K562 (cell line): ENCODE data around the gene SLAMF9. TPM values are rescaled to one million over a fixed set of nuclear protein-coding genes. Genes with fewer than 3 reads are reported as not detected.

Experiments used
- ATAC-seq: fragments of 200-7000 bp; cut with Tn5 transposase; 3 replicates; pipeline ENCODE4 v1.9.1; 2020; ENCODE audit warnings: moderate library complexity
- BruUV-seq: library from RNA; stranded (reverse); fragments of 400-500 nt; replicated peaks from 2 replicates; lab custom pipeline; 2021; lab: Mats Ljungman, UMichigan
- CTCF ChIA-PET: fragments of 300-600 bp; formaldehyde crosslinking; extraction: SDS; loops from one replicate; lab custom pipeline; 2021; ENCODE audit warnings: low intra/inter-chr PET ratio; lab: Yijun Ruan, JAX
- POLR2A ChIA-PET: fragments of 300-600, 350-650 bp; sonication (Branson Sonifier 250); formaldehyde crosslinking; extraction: SDS; loops from one replicate; lab custom pipeline; 2021; ENCODE audit warnings: antibody characterized with exemption, inconsistent platforms; lab: Yijun Ruan, JAX
- DNase-seq, 4 experiments: peaks; one replicate each; pipeline versions ENCODE4 v3.0.0 to v3.0.0-alpha.2; 2011 to 2018; ENCODE audit warnings: low spot score in 3 of 4, mixed read lengths in 3 of 4; ENCODE audit errors: extremely low read depth in 1 of 4
- FAIRE-seq: peaks from 2 replicates; lab custom pipeline; 2011; peaks lifted over from hg19 to GRCh38; lab: Jason Lieb, UNC
- H2AFZ ChIP-seq: 2 replicates; pipeline ENCODE4 v1.6.0; 2011; ENCODE audit warnings: low read depth, low read length, control low read depth, inconsistent platforms
- H3K27ac ChIP-seq: fragments of 200-600 bp; 3 replicates; pipeline ENCODE4 v1.8.0; 2011; ENCODE audit warnings: low read depth, mild to moderate bottlenecking, control low read depth, inconsistent platforms, low read length, moderate library complexity, mixed read lengths; ENCODE audit errors: extremely low read depth
- H3K27me3 ChIP-seq, 2 experiments: fragments of 300-600 bp in 1 of 2; 2 replicates in 1 of 2; 3 replicates in 1 of 2; pipeline versions ENCODE4 v1.6.0 to v1.8.0; 2011; ENCODE audit warnings: inconsistent platforms in 2 of 2, low read length in 2 of 2, mild to moderate bottlenecking in 1 of 2, mixed read lengths in 1 of 2, moderate library complexity in 1 of 2; ENCODE audit not compliant: control insufficient read depth in 2 of 2, insufficient read depth in 2 of 2
- H3K36me3 ChIP-seq: fragments of 300-600 bp; 3 replicates; pipeline ENCODE4 v1.8.0; 2011; ENCODE audit warnings: mild to moderate bottlenecking, low read length, inconsistent platforms; ENCODE audit not compliant: control insufficient read depth, insufficient read depth
- H3K4me1 ChIP-seq, 2 experiments: fragments of 200-600 bp in 1 of 2; replicated peaks in 1 of 2; 2 replicates in 1 of 2; 3 replicates in 1 of 2; pipeline versions ENCODE4 v1.5.1 to v1.8.0; 2011; ENCODE audit warnings: inconsistent platforms in 2 of 2, low read length in 2 of 2, mild to moderate bottlenecking in 1 of 2, mixed read lengths in 1 of 2, moderate library complexity in 1 of 2; ENCODE audit not compliant: control insufficient read depth in 2 of 2, insufficient read depth in 2 of 2
- H3K4me2 ChIP-seq: 2 replicates; pipeline ENCODE4 v1.6.1; 2011; ENCODE audit warnings: low read length, control low read depth, inconsistent platforms, mixed read lengths; ENCODE audit not compliant: insufficient read depth
- H3K4me3 ChIP-seq: fragments of 200-600 bp; sonication (generic), shearing (Covaris generic); 2 replicates; pipeline ENCODE4 v1.5.1; 2016; ENCODE audit warnings: control low read depth, inconsistent platforms
- H3K79me2 ChIP-seq: fragments of 200-600 bp; 3 replicates; pipeline ENCODE4 v1.8.0; 2011; ENCODE audit warnings: low read length, inconsistent platforms; ENCODE audit not compliant: control insufficient read depth, insufficient read depth
- H3K9ac ChIP-seq, 2 experiments: 2 replicates each; pipeline versions ENCODE4 v1.6.0 to v1.6.1; 2011; ENCODE audit warnings: low read depth in 2 of 2, low read length in 2 of 2, control low read depth in 1 of 2, inconsistent platforms in 1 of 2, mild to moderate bottlenecking in 1 of 2, mixed read lengths in 1 of 2; ENCODE audit not compliant: insufficient read depth in 1 of 2
- H3K9me1 ChIP-seq: one replicate; pipeline ENCODE4 v1.6.0; 2011; ENCODE audit warnings: inconsistent platforms, mild to moderate bottlenecking, low read length, moderate library complexity; ENCODE audit not compliant: control insufficient read depth, insufficient read depth
- H3K9me3 ChIP-seq: replicated peaks from 2 replicates; pipeline ENCODE4 v1.5.1; 2011; ENCODE audit warnings: low read depth, low read length, inconsistent platforms; ENCODE audit not compliant: control insufficient read depth, insufficient read depth
- H4K20me1 ChIP-seq: replicated peaks from 2 replicates; pipeline ENCODE4 v1.6.1; 2011; ENCODE audit warnings: low read length, inconsistent platforms, mixed read lengths; ENCODE audit not compliant: control insufficient read depth, insufficient read depth
- CHCHD3 ChIP-seq: fragments of 250-450 bp; sonication (Bioruptor Pico); IDR thresholded peaks from 2 replicates; pipeline ENCODE4 v2.1.2; 2022; ENCODE audit warnings: mild to moderate bottlenecking
- GABPA ChIP-seq: fragments of 200-800 bp; sonication (Bioruptor generic); conservative IDR thresholded peaks from 2 replicates; pipeline ENCODE4 v1.6.1; 2016; ENCODE audit warnings: low read depth, missing genetic modification characterization, missing compliant biosample characterization
- LEF1 ChIP-seq: fragments of 450-650 bp; IDR thresholded peaks from 2 replicates; pipeline ENCODE4 v1.6.1; 2016; ENCODE audit warnings: mild to moderate bottlenecking
- PTTG1 ChIP-seq: fragments of 450-650 bp; IDR thresholded peaks from 2 replicates; pipeline ENCODE4 v1.6.1; 2016; ENCODE audit warnings: low read depth, mild to moderate bottlenecking, missing genetic modification characterization, missing compliant biosample characterization
- RFX1 ChIP-seq: fragments of 450-650 bp; IDR thresholded peaks from 2 replicates; pipeline ENCODE4 v1.6.1; 2016; ENCODE audit warnings: mild to moderate bottlenecking, moderate library complexity
- TEAD4 ChIP-seq, 2 experiments: sonication (generic) in 1 of 2; formaldehyde crosslinking in 1 of 2; IDR thresholded peaks; 2 replicates each; pipeline versions ENCODE4 v1.6.1 to v1.8.0; 2012 to 2022; ENCODE audit warnings: borderline replicate concordance in 1 of 2, inconsistent platforms in 1 of 2, low read length in 1 of 2, mild to moderate bottlenecking in 1 of 2, missing genetic modification reagents in 1 of 2
- WGBS: fragments of 100-300 bp; shearing (Covaris generic); methylation state at CpG from one replicate; pipeline ENCODE4 v1.1.6; 2016; ENCODE audit warnings: low coverage, mixed read lengths; ENCODE audit not compliant: insufficient coverage; ENCODE audit errors: missing lambda C conversion rate; 5-methylcytosine and 5-hydroxymethylcytosine counted together
- in situ Hi-C: fragments of 300-500 bp; cut with MboI; formaldehyde crosslinking; loops from 4 replicates; pipeline ENCODE4 v1.15.0; 2018; ENCODE audit warnings: inconsistent platforms, mixed read lengths
- intact Hi-C: fragments of 100-400 bp; cut with micrococcal nuclease; formaldehyde crosslinking; loops from 2 replicates; pipeline ENCODE4 v1.14.2; 2022
- polyA plus RNA-seq, 8 experiments: library from polyadenylated mRNA; depleted of rRNA in 4 of 8; stranded (reverse) in 5 of 8; unstranded in 3 of 8; fragments of >200 nt; fragmentation: Nextera tagmentation in 2 of 8; fragmentation: Illumina TruSeq in 1 of 8; extraction: Ambion mirVana in 2 of 8; extraction: Trizol in 1 of 8; gene quantifications; 2 replicates each; pipeline versions ENCODE4 v1.2.1 to v1.2.3, GENCODE V29; 2011 to 2014; ENCODE audit warnings: inconsistent platforms in 1 of 8, missing spikeins in 1 of 8
- total RNA-seq, 7 experiments: library from RNA; depleted of rRNA in 6 of 7; stranded (reverse); fragments of >200 nt in 6 of 7; fragmentation: Illumina TruSeq in 2 of 7; extraction: Trizol in 2 of 7; gene quantifications; 2 replicates each; pipeline versions ENCODE4 v1.2.1 to v1.2.3, GENCODE V29; 2011 to 2021; ENCODE audit warnings: low replicate concordance in 1 of 7
- TF ChIP-seq, protein P1 (sequence below): fragments of 450-650 bp; formaldehyde crosslinking; IDR thresholded peaks from 2 replicates; pipeline ENCODE4 v1.4.0; 2022; ENCODE audit warnings: missing genetic modification characterization
- TF ChIP-seq, protein P2 (sequence below): fragments of 250-450 bp; sonication (Bioruptor Pico); IDR thresholded peaks from 2 replicates; pipeline ENCODE4 v1.5.0; 2021; ENCODE audit warnings: mild to moderate bottlenecking, moderate library complexity
- TF ChIP-seq, protein P3 (sequence below): sonication (generic); formaldehyde crosslinking; IDR thresholded peaks from 2 replicates; pipeline ENCODE4 v1.9.0; 2022; ENCODE audit warnings: mild to moderate bottlenecking, missing genetic modification reagents

The SLAMF9 gene
- total and polyA plus RNA-seq, 9 of the 15 experiments (the other 6 are each of a cell fraction or from before 2014, with no cell fraction given) = 0.13 to 0.21 TPM; not detected in 7

DNA sequence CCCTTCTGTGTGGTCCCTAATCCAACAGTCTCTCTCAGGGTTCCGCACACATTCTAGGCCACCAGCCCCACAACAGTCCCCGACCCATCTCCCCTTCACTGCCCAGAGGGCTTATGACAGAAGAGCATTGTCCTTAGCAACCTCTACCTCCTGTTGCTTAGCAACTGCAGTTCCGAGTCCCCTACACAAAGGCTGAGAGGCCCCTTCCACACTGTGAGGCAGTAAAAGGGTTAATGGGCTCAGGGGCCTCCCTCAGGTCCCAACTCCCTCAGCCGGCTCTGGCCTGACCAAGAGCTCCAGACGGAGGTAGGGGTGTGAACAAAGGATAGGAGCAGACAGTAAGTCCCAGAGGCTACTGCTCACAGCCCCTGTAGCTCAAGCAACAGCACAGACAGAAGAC lies 12.9 kb downstream of the SLAMF9 start:
- no peaks in the 10 kb centered on the region for H3K79me2 ChIP-seq
- no peaks in the 10 kb centered on the region for H3K9me3 ChIP-seq
- DNase-seq = no peak
- TF ChIP-seq TEAD4 (IDR thresholded peaks at IDR 0.05; ENCODE audit: low read length) = no peak
- no peak for TF ChIP-seq TEAD4 (CRISPR knock-in tag; IDR thresholded peaks at IDR 0.05; ENCODE audit: borderline replicate concordance)
- TF ChIP-seq RFX1 = peak; percentile 81
- intact Hi-C loops = no loop called here
- POLR2A ChIA-PET = interaction anchor here (0.6 to 1.2 kb wide), 2 partner anchors 18 to 122 kb away, joined by 3 to 4 read pairs; no protein-coding TSS in a partner anchor
- no peak overlapping the region for H3K4me3 ChIP-seq
- H3K36me3 ChIP-seq = no peaks in the 10 kb centered on the region
- H3K4me2 ChIP-seq = no peak overlapping the region
- no peak overlapping the region for H3K9ac ChIP-seq
- H2AFZ ChIP-seq = no peak overlapping the region
- CTCF ChIA-PET = no interaction called here
- no peak for FAIRE-seq
- peaks cover 7% of the 10 kb centered on the region; the same call in 1 of the 2 replicates for H4K20me1 ChIP-seq
- 32% methylated on average over 5 of the region's 5 CpGs for WGBS
- H3K27me3 ChIP-seq = peaks cover 2 to 42% of the 10 kb centered on the region in 2 experiments
- peaks cover 7 to 26% of the 10 kb centered on the region in 2 experiments; a peak in 4 of 5 replicates for H3K4me1 ChIP-seq
- ATAC-seq = no peak
- no peaks in the 10 kb centered on the region for H3K9me1 ChIP-seq
- in situ Hi-C loops = no loop called here
- no peak overlapping the region for H3K27ac ChIP-seq
- BruUV-seq = no TSS peak

DNA sequence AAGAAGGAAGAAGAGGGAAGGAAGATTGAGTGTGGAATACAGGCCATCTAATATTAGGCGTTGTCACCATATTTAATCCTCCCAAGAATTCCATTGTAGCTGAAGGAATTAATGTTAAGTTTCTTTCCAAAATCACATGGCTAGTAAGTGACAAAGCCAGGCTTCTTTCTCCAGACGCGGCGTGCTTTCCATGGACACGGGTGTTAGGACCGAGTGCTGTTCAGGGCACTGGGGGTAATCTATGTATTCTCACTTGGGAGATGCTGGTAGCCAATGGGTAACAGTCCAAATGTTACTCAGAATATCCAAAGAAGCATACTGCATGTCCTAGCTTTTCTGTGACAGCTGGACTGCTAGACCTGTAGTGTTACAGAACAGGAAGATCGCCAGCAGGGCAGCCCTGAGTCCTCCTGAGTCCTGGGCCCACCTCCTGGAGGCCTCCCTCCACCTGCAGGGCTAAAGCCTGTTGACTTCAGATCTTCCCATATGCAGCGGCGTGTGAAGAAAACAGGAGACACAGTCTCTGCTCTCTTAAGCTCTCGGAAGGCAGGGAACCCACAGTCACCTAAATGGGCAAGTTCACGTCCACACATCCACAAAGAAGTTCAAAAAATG lies 13.9 kb downstream of the SLAMF9 start:
- no peak overlapping the region for H2AFZ ChIP-seq
- no peaks in the 10 kb centered on the region for H3K36me3 ChIP-seq
- BruUV-seq = no TSS peak
- peaks cover 7% of the 10 kb centered on the region; the same call in 1 of the 2 replicates for H4K20me1 ChIP-seq
- H3K27me3 ChIP-seq = peaks cover 3 to 52% of the 10 kb centered on the region in 2 experiments
- no peak overlapping the region for H3K4me2 ChIP-seq
- no peak overlapping the region for H3K27ac ChIP-seq
- H3K4me3 ChIP-seq = no peak overlapping the region
- H3K9me1 ChIP-seq = no peaks in the 10 kb centered on the region
- in situ Hi-C loops = no loop called here
- ChIA-PET CTCF (interaction anchor here (6.5 kb wide), 1 partner anchor 66 kb away, joined by 75 read pairs; no protein-coding TSS in a partner anchor), POLR2A (interaction anchor here (1.1 to 1.2 kb wide), 2 partner anchors 17 to 103 kb away, joined by 3 to 4 read pairs; no protein-coding TSS in a partner anchor)
- H3K79me2 ChIP-seq = no peaks in the 10 kb centered on the region
- 37% methylated on average over 10 of the region's 11 CpGs for WGBS
- peaks cover 4 to 17% of the 10 kb centered on the region in 2 experiments; a peak in 4 of 5 replicates for H3K4me1 ChIP-seq
- no peak overlapping the region for H3K9ac ChIP-seq
- ATAC-seq (no peak), FAIRE-seq (no peak), DNase-seq (no peak)
- no peaks in the 10 kb centered on the region for H3K9me3 ChIP-seq
- intact Hi-C loops = no loop called here
- TF ChIP-seq, protein P1, sequence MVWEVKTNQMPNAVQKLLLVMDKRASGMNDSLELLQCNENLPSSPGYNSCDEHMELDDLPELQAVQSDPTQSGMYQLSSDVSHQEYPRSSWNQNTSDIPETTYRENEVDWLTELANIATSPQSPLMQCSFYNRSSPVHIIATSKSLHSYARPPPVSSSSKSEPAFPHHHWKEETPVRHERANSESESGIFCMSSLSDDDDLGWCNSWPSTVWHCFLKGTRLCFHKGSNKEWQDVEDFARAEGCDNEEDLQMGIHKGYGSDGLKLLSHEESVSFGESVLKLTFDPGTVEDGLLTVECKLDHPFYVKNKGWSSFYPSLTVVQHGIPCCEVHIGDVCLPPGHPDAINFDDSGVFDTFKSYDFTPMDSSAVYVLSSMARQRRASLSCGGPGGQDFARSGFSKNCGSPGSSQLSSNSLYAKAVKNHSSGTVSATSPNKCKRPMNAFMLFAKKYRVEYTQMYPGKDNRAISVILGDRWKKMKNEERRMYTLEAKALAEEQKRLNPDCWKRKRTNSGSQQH (CRISPR knock-in tag) = no peak
- TF ChIP-seq CHCHD3 (CRISPR knock-in tag) (no peak), GABPA (tag) (no peak), PTTG1 (tag) (no peak), LEF1 (no peak)
- TF ChIP-seq, protein P2, sequence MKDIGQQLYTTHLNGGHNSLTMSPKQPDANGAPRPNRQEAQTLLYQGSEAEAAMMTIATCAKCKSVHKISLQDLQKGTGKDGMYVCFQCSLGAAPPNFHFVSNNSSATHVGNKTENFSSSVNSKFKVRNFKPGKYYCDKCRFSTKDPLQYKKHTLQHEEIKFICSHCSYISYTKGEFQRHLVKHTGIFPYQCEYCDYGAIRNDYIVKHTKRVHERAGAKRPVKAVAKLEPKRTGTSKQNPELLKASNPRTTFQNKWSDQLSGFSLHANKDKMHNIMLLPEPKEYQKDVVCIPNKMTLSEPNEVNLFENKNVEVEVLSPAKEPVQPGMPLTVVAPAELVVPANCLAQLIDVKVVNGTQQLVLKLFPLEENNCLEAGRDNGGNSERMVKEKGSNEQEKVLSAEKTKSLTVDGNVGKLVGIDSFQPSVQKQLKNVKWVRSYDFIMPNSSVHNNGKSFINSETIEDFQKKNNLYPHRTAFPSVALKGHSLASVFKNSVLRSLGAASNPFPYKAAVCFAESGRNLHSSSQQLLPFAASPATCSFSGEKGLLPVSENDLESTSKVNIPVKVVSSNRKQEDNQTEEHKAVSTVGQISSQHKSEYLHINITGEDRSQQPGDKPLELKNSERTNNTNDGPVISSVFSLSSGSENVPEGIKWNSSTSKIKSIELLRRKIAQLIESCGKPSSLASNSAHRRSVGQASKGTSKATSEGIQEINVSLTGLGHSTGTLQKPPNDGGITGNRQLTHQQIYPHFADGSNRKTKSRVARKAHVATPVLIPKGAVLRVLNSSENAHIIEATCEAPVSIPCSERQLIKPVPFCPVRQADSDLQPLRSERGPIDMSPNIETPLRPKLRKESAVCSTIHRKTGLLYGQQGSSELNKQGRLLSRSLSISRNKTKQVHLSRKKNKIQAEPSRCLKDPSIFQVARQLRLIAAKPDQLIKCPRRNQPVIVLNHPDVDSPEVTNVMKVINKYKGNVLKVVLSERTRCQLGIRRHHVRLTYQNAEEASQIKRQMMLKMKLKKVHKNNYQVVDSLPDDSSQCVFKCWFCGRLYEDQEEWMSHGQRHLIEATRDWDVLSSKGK = no peak
- TF ChIP-seq, protein P3, sequence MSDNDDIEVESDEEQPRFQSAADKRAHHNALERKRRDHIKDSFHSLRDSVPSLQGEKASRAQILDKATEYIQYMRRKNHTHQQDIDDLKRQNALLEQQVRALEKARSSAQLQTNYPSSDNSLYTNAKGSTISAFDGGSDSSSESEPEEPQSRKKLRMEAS (CRISPR knock-in tag) = no peak
